ENCODE data around the gene CENPV. TPM values are rescaled to one million over a fixed set of nuclear protein-coding genes. Genes with fewer than 3 reads are reported as not detected.

The CENPV gene
- total RNA-seq, 1 experiment from 2014 or later = 121 TPM

DNA sequence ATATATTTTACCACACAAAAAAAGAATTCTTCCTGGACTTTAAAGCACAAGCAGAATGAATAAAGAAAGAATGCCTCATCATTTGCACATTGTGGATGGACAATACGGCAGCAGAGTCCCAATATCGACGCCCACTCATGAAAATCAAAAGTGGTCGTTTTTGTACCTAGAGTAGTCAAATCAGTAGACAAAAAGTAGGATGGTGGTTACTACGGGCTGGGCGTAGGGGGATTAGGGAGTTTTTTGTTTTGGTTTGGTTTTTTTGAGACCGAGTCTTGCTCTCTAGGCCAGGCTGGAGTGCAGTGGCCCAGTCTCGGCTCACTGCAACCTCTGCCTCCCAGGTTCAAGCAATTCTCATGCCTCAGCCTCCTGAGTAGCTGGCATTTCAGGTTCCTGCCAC lies 8.6 kb upstream of the CENPV start:
- no peak for DNase-seq (ENCODE audit: low read depth)

DNA sequence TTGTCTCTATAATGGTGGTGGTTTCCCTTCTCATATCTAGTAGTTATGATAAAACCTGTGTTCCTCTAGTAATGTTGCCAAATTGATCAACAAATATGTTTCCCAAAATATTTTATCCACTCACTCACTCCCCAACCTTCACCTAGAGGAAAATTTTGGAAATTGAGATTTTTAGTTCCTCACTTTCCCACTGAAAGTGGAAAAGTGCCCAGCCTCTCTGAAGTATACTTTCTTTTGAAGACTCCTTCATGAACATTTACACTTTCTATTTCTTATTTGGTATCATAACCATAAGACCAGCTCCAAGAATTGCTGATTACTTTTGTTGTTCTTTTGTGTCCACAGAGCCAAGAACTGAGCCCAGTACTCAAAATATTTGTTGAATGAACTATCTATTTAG lies 5.1 kb upstream of the CENPV start:
- DNase-seq (ENCODE audit: low read depth) = no peak

DNA sequence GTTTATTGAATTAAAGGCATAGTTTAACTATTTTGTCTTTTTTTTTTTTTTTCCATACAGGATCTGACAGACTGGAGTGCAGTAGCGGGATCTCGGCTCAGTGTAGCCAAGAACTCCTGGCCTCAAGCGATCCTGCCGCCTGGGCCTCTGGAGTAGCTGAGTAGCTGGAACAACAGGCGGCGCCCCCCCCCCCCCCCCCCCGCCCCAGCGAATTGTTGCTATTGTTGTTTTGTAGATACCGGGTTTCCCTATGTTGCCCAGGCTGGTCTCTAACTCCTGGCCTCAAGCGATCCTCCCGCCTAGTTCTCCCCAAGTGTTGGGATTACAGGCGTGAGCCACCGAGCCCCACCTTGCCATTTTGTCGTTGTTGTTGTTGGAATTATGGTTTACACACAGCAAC lies 1.3 kb upstream of the CENPV start:
- DNase-seq (ENCODE audit: low read depth) = no peak

DNA sequence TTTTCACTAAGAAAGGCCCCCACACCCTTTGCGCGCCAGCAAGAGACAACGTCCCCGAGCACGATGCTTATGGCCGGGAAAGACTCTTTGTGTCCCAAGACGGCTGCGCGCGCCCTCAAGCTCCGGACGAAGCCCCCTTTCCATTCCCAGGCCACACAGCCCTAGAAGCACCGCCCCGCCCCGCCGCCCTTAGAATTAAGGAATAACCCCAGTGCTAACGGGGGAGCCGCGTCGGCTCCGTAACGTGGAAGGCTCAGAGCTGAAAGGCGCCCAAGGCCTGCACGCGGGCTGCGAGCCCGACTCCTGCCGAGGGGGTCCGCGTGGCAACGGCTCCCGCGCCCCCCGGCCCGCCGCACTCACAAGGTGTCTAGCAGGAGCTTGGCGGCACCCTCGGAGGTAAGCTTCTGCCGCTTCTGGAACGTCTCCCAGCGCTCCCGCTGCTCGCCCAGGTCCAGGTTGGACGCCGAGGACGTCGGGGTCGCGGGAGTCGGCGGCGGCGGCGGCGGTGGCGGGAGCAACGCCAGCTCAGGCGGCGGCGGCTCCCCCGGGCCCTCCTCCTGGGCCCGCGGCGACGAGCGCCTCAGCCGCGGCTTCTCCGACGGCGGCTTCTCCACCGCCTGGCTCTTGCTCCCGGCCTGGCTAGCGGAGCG lies 477 bp downstream of the CENPV start:
- DNase-seq (ENCODE audit: low read depth) = peak; percentile 64

DNA sequence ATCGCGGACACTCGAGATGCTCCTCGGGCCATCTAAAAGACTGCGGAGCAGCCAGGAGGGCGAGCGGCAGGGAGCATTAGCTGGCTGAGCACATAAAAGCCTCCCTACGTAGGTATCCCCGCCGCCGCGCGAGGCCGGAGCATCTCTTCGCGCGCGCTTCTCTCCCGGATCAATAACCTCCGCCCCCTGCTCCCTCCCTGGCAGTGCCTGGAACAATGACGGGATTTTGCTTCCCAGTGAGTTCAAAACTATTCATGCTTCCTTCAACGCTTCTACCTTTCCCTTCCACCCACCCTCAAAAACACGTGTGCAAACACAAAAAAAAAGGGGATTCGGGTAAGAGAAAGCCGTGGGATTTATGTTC lies 984 bp downstream of the CENPV start:
- DNase-seq (ENCODE audit: low read depth) = peak; percentile 70

DNA sequence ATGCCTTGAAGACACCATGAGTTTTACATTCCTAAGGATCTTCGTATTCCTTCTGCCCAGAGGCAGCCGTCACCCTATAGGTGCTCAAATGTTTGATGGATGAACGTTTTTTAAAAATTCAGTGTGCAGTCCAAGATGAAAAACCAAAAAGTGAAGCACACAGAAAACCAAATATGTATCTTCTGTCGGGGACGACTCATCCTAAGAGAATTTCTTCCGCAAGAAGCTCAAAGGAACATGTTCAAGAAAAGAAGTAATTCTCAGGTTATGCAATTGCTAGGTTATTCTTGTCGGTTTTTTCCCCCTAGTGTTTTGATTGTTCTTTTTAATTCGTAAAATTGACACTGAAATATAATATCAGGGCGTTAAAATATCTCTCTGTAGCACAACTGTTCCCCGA lies 1.4 kb downstream of the CENPV start:
- peak; percentile 6 for DNase-seq (ENCODE audit: low read depth)

DNA sequence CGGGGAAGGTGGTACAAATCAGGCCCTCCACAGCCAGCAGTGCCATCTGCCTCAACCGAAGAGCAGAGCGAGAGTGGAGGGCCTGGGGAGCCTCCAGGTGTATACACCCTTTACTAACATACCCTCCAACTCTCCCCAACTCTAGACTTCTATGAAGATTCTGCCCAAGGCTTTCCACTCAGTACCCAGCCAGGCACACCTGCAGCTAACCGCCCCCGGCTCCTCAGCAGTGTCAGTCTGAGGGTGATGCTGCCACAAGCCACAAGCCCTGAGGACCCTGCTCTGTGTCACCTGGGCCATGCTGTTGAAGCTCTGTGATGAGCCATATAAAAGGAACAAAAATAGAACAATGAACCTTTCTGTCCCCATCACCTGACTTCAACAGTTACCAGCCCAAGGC lies 3.8 kb downstream of the CENPV start:
- no peak for DNase-seq (ENCODE audit: low read depth)

DNA sequence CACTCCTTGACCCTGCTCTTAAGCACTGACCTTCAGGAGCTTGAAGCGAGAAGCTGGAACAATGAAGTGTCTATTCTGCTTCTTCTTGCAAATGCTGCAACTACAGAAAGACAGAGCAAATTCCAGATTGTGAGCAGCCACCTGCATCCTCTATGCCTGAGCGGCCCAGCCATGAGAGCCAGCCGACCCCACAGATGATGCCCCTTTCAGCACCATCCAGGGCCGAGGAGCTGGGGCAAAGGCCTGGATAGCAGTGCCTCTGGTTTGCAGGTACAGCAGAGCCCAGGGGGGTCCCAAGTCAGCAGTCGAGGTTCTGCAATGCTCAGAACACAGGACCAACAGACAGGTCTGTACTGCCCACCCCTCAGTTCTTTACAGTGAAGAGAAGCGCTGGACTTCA lies 4.7 kb downstream of the CENPV start:
- no peak for DNase-seq (ENCODE audit: low read depth)

DNA sequence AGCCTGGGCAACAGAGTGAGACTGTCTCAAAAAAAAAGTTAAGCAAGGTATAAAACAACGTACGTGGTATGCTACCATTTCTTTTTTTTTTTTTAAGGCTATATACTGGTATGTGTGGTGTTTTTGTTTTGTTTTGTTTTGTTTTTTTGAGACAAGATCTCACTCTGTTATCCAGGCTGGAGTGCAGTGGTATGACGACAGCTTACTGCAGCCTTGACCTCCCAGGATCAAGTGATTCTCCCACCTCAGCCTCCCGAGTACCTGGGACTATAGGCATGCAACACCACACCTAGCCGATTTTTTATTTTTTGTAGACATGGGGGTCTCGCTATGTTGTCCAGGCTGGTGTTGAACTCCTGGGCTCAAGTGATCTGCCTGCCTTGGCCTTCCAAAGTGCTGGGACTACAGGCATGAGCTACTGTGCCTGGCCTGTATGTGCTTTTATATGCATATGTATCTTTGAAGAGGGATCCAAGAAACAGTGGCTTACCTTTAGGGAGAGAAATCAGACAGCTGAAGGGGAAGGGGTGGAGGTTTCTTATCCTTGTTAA lies 6.5 kb downstream of the CENPV start:
- no peak for DNase-seq (ENCODE audit: low read depth)

DNA sequence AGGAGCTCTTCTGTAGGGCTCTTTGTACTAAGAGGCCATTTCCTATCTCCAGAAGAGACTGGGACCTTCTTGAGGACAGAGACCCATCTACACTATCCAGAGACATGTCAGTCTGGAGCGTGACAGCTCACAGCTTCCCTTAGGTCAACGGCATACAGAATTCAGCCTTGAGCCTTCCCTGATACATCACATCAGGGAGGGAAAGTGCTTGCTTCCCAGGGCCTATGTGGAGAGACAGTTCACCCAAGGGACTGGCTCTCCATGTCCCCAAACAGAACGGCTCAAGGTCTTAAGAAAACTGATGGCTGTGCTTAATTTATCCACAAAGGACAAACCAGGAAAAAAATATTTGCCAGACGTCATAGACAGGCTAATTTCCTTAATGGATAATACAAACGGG lies 7.7 kb downstream of the CENPV start:
- no peak for DNase-seq (ENCODE audit: low read depth)

DNA sequence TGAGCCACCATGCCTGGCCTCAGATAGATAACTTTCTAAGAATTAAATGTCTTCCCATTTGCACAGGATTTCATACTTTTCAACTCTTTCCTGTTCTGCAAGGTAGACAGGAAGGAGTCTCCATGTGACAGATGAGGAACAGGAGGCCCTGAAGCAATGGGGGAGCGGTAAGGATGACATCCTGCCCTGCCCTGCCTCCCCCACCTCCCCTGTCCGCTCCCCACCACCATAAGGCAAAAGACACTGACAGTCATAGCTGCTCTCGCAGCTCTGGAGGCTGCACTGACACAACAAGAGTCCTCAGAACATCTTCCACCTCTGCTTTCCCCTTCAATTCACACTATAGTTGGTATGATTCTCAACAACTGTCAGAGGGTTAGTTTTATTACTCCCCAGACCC lies 9.7 kb downstream of the CENPV start:
- DNase-seq (ENCODE audit: low read depth) = no peak

DNA sequence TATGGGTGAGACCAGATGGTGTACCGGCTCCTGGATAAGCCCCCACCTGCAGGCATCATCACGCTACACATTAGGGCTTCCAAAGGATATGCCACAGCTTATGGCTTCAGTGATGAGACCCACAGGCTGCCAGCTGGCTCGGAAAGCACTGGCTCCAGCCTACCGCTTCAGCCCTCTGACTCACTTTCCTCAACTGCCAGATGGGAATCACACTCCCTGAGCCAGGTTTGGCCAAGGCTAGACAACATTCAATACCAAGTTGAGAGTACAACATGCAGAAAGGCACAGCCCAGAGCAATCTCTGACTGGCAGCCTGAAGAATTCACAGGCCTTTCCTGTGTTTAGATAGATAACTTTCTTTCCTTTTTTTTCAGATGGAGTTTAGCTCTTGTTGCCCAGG lies 10.3 kb downstream of the CENPV start:
- peak; percentile 9 for DNase-seq (ENCODE audit: low read depth)

DNA sequence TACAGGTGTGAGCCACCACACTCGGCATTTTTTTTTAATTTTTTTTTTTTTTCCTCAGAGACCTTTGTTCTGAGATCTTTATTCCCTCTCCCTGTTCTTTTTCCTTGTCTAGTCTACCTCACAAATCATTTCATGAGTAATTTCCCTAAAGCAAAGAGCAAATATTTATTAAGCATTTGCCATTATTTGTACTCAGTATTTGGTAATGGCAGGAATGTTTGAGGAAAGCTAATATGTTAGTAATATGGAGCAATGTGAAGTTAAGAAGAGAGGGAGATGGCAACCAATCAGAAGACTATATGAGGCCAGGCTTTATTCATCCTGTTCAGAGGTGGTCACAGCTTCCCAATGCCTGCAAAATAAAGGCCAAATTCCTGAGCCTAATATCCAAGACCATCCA lies 13.3 kb downstream of the CENPV start:
- no peak for DNase-seq (ENCODE audit: low read depth)

DNA sequence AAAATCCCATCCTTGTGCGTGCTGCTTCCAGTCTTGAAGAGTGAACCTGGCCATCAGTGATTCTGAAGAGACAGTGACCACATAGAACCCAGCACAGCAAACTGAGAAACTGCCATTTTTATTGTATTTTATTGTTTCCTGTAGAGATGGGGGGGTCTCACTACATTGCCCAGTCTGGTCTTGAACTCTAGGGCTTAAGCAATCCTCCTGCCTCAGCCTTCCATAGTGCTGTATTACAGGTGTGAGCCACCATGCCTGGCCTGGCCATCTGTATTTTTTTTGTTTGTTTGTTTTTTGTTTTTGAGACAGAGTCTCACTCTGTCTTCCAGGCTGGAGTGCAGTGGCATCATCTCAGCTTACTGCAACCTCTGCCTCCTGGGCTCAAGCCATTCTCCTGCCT lies 13.9 kb downstream of the CENPV start:
- no peak for DNase-seq (ENCODE audit: low read depth)

DNA sequence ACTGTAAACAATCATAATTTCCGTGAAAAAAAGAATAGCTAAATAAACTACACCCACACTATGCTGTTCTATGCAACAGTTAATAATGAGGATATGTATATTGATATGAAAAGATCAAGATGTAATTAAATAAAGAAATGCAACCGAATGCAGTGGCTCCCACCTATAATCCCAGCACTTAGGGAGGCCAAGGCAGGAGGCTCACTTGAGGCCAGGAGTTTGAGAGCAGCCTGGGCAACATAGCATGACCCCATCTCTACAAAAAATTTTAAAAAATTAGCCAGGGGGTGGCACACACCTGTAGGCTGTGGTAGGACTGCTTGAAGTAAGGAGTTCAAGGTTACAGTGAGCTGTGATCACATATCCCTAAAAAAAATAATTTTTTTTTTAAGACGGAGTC lies 14.9 kb downstream of the CENPV start:
- no peak for DNase-seq (ENCODE audit: low read depth)

DNA sequence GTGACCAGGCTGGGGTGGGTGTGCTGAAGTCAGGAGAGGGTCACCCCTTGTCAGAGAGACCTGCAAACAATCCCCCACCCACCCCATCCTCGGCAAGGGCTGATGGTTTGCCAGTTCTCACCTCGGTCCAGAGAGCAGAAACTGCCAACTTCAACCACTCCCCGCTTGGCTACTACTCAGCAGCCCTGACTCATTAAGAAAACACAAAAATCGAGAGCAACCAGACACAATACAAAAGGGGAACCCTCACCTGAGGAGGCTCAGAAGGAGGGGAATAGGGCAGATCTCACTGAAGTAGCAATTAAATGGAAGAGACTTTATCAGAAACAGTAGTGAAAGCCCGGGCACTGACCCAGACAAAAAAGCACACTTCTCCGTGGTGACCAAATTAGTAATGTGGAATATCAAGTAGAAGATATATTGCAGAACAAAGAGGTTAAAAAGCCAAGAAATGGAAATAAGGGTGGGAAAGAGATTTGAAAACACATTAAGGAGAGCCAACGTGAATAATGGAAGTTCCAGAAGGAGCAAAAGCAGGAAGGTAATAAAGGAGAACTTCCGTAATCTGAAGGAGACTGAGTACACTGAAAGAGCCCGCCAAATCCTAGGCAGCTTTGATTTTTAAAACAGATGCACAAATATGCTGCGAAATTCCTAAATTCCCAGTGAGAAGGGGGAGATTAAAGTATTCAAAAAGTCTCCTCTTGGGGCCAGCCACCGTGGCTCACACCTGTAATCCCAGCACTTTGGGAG lies 23.6 kb downstream of the CENPV start:
- peak; percentile 75 for DNase-seq (ENCODE audit: low read depth)

DNA sequence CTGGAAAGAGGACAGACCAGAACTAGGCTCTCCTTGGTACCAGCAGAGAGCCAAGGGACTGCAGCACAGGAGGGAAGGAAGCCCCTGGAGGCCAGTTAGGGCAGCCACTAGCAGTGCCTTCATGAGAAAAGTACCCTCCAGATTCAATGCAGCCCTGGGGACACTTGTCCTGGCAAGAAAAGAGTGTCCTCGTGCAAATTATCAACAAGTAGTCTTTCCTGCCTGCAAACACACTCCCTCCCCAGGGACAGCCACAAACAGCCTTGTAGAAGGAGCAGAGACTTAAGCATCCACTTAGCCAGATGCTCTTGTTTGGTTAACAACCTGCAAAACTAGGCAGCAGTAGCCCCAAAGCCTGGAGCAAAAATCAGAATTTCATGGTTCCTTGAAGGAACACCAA lies 24.3 kb downstream of the CENPV start:
- DNase-seq (ENCODE audit: low read depth) = no peak

DNA sequence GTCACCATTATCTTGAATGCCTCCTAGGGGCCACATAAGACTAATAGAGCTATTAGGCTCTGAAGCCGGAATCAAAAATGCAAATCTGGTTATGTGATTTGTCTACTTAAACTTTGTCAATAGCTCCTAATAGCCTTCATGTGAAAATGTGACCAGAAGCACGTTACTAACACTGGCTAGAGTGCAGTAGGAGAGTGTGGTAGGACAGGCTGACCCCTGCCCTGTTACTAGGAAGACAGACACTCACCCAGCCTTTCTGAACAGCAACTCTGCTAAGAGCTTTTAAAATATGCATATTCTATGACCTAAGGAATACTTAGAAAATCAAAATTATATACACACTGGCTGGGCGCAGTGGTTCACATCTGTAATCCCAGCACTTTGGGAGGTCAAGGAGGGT lies 26.3 kb downstream of the CENPV start:
- DNase-seq (ENCODE audit: low read depth) = no peak

DNA sequence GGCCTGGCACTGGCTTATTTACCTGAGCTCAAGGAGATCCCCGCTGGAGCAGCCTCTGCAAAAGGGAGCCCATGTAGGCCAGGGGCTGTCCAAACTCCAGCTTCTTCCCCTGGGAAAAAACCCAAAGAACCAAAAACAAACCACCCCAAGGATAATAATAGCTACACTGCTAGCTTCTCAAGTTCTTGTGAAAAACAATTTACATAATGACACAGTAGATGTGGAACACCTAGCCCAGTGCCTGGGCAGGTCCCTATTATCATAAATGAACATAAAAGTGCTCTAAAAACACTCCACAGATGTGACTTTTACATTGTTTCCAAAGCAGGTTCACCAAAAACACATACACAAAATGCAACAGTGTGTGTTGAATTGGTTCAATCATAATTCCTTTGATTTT lies 27.3 kb downstream of the CENPV start:
- DNase-seq (ENCODE audit: low read depth) = no peak

DNA sequence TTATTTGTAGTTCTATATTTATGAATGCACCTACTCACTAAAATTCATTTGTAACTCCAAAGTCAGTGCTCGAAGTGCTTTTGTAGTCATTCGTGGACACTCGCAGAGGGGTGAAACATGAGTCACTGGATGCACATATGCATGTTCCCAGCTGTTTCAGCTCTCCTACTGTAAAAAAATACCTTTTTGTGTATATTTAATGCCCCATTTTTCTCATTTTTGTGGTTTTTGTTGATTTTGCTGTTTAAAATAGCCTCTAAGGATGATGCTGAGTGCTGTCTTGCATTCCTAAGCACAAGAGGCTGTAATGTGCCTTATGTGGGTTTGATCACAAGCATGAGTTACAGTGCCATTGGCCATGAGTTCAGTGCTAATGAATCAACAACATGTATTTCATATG lies 30.6 kb downstream of the CENPV start:
- no peak for DNase-seq (ENCODE audit: low read depth)

DNA sequence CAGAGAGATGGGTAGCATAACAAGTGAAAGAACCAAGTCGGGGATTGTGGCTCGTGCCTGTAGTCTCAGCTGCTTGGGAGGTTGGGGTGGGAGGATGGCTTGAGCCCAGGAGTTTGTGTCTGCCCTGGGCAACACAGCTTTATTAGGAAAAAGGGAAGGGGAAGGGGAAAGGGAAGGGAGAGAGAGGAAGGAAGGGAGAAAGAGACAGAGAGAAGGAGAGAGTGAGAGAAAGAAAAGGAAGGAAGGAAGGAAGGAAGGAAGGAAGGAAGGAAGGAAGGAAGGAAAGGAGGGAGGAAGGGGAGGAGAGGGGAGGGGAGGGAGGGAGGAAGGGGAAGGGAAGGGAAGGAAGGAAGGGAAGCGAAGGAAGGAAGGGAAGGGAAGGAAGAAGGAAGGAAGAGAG lies 33.3 kb downstream of the CENPV start:
- DNase-seq (ENCODE audit: low read depth) = no peak

DNA sequence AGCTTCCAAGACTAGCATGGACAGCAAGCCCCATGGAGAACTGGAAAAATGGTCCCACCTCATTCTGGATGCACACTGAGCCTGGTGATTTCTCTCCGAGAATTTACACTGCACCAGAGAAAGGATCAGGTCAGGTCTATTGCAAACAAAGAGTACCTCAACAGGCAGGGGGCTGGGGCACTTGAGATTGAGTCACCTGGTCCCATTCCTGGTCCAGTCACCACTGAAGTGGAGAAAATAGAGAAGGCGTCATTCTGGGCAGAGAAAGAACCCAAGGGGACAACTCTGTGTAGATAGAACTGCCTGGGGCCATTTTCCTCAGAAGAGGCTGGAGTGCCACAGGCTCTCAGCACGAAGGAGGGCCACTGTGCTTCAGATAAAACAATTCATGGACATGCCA lies 38.4 kb downstream of the CENPV start:
- DNase-seq (ENCODE audit: low read depth) = no peak

DNA sequence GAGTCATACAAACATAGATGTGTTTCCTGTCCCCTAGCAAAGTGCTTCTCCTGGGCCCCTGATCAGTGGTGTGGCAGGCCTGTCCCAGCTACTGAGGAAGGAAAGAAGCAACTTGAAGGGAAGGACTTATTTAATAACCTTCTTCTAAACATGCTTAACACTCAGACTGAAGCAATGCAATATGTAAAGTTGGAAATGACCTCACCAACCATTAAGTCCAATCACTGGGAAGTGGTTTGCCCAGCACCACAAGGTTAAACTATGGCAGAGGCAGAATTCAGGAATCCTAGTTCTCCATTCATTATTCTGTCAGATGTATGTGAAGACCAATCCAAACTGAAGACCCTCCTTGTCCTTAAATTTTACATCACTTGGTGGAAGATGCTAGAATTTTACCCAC lies 39.1 kb downstream of the CENPV start:
- DNase-seq (ENCODE audit: low read depth) = no peak

Measured in Daoy (cell line).